MM.1S (cell line): Measurements from ENCODE around the gene MYLK.

Source experiments
- CTCF ChIP-seq: fragments of 300-600 bp; sonication (generic); IDR thresholded peaks from 2 replicates; pipeline ENCODE4 v1.5.1; 2016; ENCODE audit warnings: antibody characterized with exemption, low read length, mixed read lengths
- EZH2 ChIP-seq: fragments of 300-600 bp; sonication (generic); optimal IDR thresholded peaks from 2 replicates; pipeline ENCODE3; 2017; ENCODE audit warnings: low read depth, mild to moderate bottlenecking, antibody characterized with exemption, low read length, mixed read lengths
- EZH2phosphoT487 ChIP-seq: fragments of 300-600 bp; sonication (generic); IDR thresholded peaks from 2 replicates; pipeline ENCODE4 v1.6.1; 2018; ENCODE audit warnings: antibody characterized with exemption, low read length

- TF ChIP-seq CTCF (no peak), EZH2phosphoT487 (no peak), EZH2 (no peak)
These were observed 296.7 kb downstream of the MYLK start for GRCh38 chr3:123587401-123587800.
